ENCODE measurements around the gene BHLHE41. TPM values are rescaled to one million over a fixed set of nuclear protein-coding genes. Genes with fewer than 3 reads are reported as not detected.

The BHLHE41 gene
- total and polyA plus RNA-seq, 2 of the 8 experiments (the other 6 are each of a cell fraction or from before 2014, with no cell fraction given): 1.1 to 3.4 TPM

GRCh38 chr12:26162905-26163304, 38.1 kb upstream of the BHLHE41 start:
- ChIA-PET POLR2A (ENCODE audit: partially characterized antibody) (no interaction called here), CTCF (ENCODE audit: partially characterized antibody) (interaction anchor here (1.2 kb wide), 1 partner anchor 9 kb away, joined by 4 read pairs; no protein-coding TSS in a partner anchor)
- Histone ChIP-seq H4K8ac (ENCODE audit: extremely low read depth, insufficient read depth, low read length) (no peak overlapping the region), H4K91ac (replicated peaks; ENCODE audit: insufficient read length, low read length) (no peak overlapping the region), H2AK5ac (ENCODE audit: low read depth, low read length) (no peak overlapping the region), H2BK15ac (ENCODE audit: low read length) (no peak overlapping the region), H3K27ac (ENCODE audit: low read depth, low read length) (no peak overlapping the region), H3K4me2 (ENCODE audit: insufficient read depth in 1 of 2, low read depth in 2 of 2, low read length in 2 of 2) (no peak overlapping the region), H2BK12ac (ENCODE audit: low read depth, low read length) (no peak overlapping the region), H3K23me2 (ENCODE audit: low read depth, low read length) (no peaks in the 10 kb centered on the region; the same call in 1 of the 2 replicates), H3K79me1 (ENCODE audit: low read depth, low read length) (no peaks in the 10 kb centered on the region), H3K18ac (ENCODE audit: extremely low read depth, low read length) (no peak overlapping the region), H3K4me1 (replicated peaks in 1 of 4; ENCODE audit: control insufficient read depth in 3 of 4, insufficient read depth in 4 of 4, low read length in 3 of 4) (no peaks in the 10 kb centered on the region), H3K4ac (replicated peaks; ENCODE audit: insufficient read length, low read depth, low read length) (no peak overlapping the region), H3K9ac (replicated peaks in 1 of 4; ENCODE audit: extremely low read depth in 1 of 4, low read depth in 3 of 4, low read length in 3 of 4) (no peak overlapping the region), H2AFZ (ENCODE audit: low read length) (no peak overlapping the region), H3K14ac (ENCODE audit: insufficient read length) (no peak overlapping the region), H3K36me3 (ENCODE audit: control insufficient read depth in 2 of 4, insufficient read depth in 4 of 4, low read length in 3 of 4) (no peaks in the 10 kb centered on the region), H2BK20ac (ENCODE audit: low read length) (no peak overlapping the region), H2BK120ac (replicated peaks; ENCODE audit: low read depth, low read length) (no peak overlapping the region), H2BK5ac (ENCODE audit: low read depth, low read length) (no peak overlapping the region), H3K27me3 (replicated peaks in 1 of 4; ENCODE audit: control insufficient read depth in 3 of 4, extremely low read depth in 1 of 4, insufficient read depth in 3 of 4, low read length in 3 of 4) (no peaks in the 10 kb centered on the region), H4K20me1 (replicated peaks in 1 of 2; ENCODE audit: control insufficient read depth in 1 of 2, insufficient read depth in 2 of 2, low read length in 2 of 2) (no peaks in the 10 kb centered on the region), H3K4me3 (ENCODE audit: extremely low read depth in 1 of 4, insufficient read depth in 2 of 4, low read depth in 3 of 4, low read length in 4 of 4) (no peak overlapping the region), H3K79me2 (ENCODE audit: control insufficient read depth in 1 of 2, insufficient read depth in 2 of 2, low read length in 2 of 2) (no peaks in the 10 kb centered on the region), H3K23ac (ENCODE audit: insufficient read length) (no peak overlapping the region), H3K9me3 (ENCODE audit: insufficient read depth in 2 of 2, low read depth in 1 of 2, low read length in 1 of 2) (no peaks in the 10 kb centered on the region), H4K5ac (ENCODE audit: insufficient read length, low read depth, low read length) (no peak overlapping the region), H3K56ac (replicated peaks; ENCODE audit: insufficient read length, low read depth, low read length) (no peak overlapping the region)
- no peak for FAIRE-seq
- DNase-seq (ENCODE audit: low read depth in 1 of 2, low spot score in 2 of 2): no peak
- 76% methylated on average over 4 of the region's 4 CpGs; no CpG with 5 or more reads in 1 of the 2 experiments for WGBS, 2 experiments (ENCODE audit: extremely low coverage in 1 of 2, insufficient coverage in 1 of 2, insufficient read length in 1 of 2, insufficient replicate concordance in 2 of 2, low coverage in 1 of 2, low lambda C conversion rate in 2 of 2, missing lambda C conversion rate in 1 of 2)
- TF ChIP-seq NRF1 (IDR thresholded peaks at IDR 0.05; ENCODE audit: low read depth, low read length) (no peak), FOSL1 (IDR thresholded peaks at IDR 0.05; ENCODE audit: insufficient read depth, low read depth, low read length) (no peak), E2F6 (IDR thresholded peaks at IDR 0.05) (no peak), POLR2AphosphoS5 (IDR thresholded peaks at IDR 0.05; ENCODE audit: low read depth, low read length) (no peak), HDAC2 (IDR thresholded peaks at IDR 0.05; ENCODE audit: borderline replicate concordance in 1 of 2, low read depth in 2 of 2, low read length in 2 of 2) (no peak), CEBPB (IDR thresholded peaks at IDR 0.05; ENCODE audit: low read depth, low read length) (no peak), SUZ12 (IDR thresholded peaks at IDR 0.05; ENCODE audit: low read length) (no peak), PHF8 (conservative IDR thresholded peaks at IDR 0.05; ENCODE audit: low read depth, low read length) (no peak)

All from H1 (cell line).